ENCODE measurements around the gene HYCC2.

DNA sequence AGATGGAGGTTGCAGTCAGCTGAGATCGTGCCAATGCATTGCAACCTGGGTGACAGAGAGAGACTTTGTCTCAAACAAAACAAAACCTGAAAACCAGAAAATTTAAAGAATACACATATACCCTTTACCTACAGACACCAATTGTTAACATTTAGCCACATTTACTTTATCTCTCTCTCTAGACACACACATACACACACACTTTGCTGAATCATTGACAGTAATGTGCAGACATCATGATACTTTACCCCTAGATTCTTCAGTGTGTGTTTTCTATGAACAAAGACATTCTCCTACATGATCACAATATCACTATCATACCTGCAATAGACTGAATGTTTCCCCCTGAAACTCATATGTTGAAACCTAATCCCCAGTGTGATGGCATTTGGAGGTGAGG is 34.3 kb upstream of the HYCC2 start:
- TF ChIP-seq, protein P1, sequence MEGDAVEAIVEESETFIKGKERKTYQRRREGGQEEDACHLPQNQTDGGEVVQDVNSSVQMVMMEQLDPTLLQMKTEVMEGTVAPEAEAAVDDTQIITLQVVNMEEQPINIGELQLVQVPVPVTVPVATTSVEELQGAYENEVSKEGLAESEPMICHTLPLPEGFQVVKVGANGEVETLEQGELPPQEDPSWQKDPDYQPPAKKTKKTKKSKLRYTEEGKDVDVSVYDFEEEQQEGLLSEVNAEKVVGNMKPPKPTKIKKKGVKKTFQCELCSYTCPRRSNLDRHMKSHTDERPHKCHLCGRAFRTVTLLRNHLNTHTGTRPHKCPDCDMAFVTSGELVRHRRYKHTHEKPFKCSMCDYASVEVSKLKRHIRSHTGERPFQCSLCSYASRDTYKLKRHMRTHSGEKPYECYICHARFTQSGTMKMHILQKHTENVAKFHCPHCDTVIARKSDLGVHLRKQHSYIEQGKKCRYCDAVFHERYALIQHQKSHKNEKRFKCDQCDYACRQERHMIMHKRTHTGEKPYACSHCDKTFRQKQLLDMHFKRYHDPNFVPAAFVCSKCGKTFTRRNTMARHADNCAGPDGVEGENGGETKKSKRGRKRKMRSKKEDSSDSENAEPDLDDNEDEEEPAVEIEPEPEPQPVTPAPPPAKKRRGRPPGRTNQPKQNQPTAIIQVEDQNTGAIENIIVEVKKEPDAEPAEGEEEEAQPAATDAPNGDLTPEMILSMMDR (conservative IDR thresholded peaks at IDR 0.05 in 1 of 2, IDR thresholded peaks at IDR 0.05 in 1 of 2; ENCODE audit: low read depth in 1 of 2, low read length in 2 of 2), result no peak
- no peak for TF ChIP-seq EZH2 (IDR thresholded peaks at IDR 0.05; ENCODE audit: low read length, missing control alignments)

All from fibroblast of lung (primary cell).